Right lobe of liver (tissue), 6 donors: Measurements from ENCODE around the gene ARFGAP3. TPM values are rescaled to one million over a fixed set of nuclear protein-coding genes. Genes with fewer than 3 reads are reported as not detected.
A peak's percentile ranks its signal among the peaks of the same experiment; 100 is the strongest.

ENCODE experiments used
- ATAC-seq, 4 donors: fragments of 200-7000 bp; cut with Tn5 transposase; one replicate each; pipeline ENCODE4 v1.9.1; 2020; ENCODE audit warnings: mild to moderate bottlenecking in 4 of 4, moderate library complexity in 4 of 4
- DNase-seq, 3 donors: peaks; one replicate each; pipeline ENCODE4 v3.0.0-alpha.2; 2020
- H3K27ac ChIP-seq, 3 donors: fragments of 200-600 bp; one replicate each; pipeline ENCODE4 v1.8.0; 2022
- H3K27me3 ChIP-seq, 2 donors: fragments of 200-600 bp; one replicate each; pipeline ENCODE4 v1.8.0; 2022
- H3K36me3 ChIP-seq, 4 donors: fragments of 200-600 bp; sonication (generic) in 1 of 4; one replicate each; pipeline versions ENCODE4 v1.5.1 to v1.8.0; 2017 to 2022; ENCODE audit warnings: control low read depth in 1 of 4
- H3K4me1 ChIP-seq, 4 donors: fragments of 200-600 bp; sonication (generic) in 1 of 4; one replicate each; pipeline versions ENCODE4 v1.5.1 to v1.8.0; 2017 to 2022; ENCODE audit warnings: control low read depth in 1 of 4
- H3K4me3 ChIP-seq, 3 donors: fragments of 200-600 bp; one replicate each; pipeline ENCODE4 v1.8.0; 2022
- H3K9me3 ChIP-seq, 4 donors: fragments of 200-600 bp; sonication (generic) in 1 of 4; one replicate each; pipeline versions ENCODE4 v1.5.1 to v1.8.0; 2017 to 2022; ENCODE audit warnings: control low read depth in 1 of 4
- CTCF ChIP-seq, 4 donors: fragments of 200-600 bp in 3 of 4; fragments of 450-650 bp in 1 of 4; IDR thresholded peaks; one replicate each; pipeline versions ENCODE4 v1.5.1 to v1.8.0; 2016 to 2022; ENCODE audit warnings: antibody characterized with exemption in 4 of 4, mild to moderate bottlenecking in 2 of 4
- POLR2A ChIP-seq: fragments of 450-650 bp; IDR thresholded peaks from one replicate; pipeline ENCODE4 v1.6.1; 2017; ENCODE audit warnings: antibody characterized with exemption, mild to moderate bottlenecking
- WGBS: methylation state at CpG from one replicate; pipeline ENCODE4 v1.1.6; 2018; ENCODE audit warnings: low coverage, low lambda C conversion rate; ENCODE audit not compliant: insufficient coverage; ENCODE audit errors: missing lambda C conversion rate; 5-methylcytosine and 5-hydroxymethylcytosine counted together
- intact Hi-C, 2 donors: fragments of 100-400 bp; cut with DNase I; formaldehyde crosslinking; loops; one replicate each; pipeline versions ENCODE4 v1.11.2 to v1.14.1; 2022
- total RNA-seq, 6 experiments: library from RNA; depleted of rRNA in 2 of 6; stranded (reverse); fragments of >200 nt in 2 of 6; fragmentation: NEBNext Ultra II Directional in 3 of 6; extraction: Animal tissue kit (Norgen Biotek cat#: 25700) in 3 of 6; gene quantifications; one replicate each; pipeline versions ENCODE4 v1.1.0 to v1.2.4, GENCODE V29; 2016 to 2023
- donor health status: DM: no; HTN: yes; CAD: no.
- donor health status: DM: no; HTN: no; CAD: no.
- donor health status: DM: no; HTN: no; CAD: no.
- donor health status: DM: no; HTN: yes; CAD: no.
- donor health status: DM: no; HTN: yes; CAD: no.

ARFGAP3 gene
- total RNA-seq, 6 experiments from 2014 or later: 19.8 to 48.4 (median 30.4) TPM

- peaks cover 0 to 20% (median 2%) of the 10 kb centered on the region in 4 donors for H3K36me3 ChIP-seq
- ATAC-seq: no peak
- WGBS: 78% methylated on average over 3 of the region's 3 CpGs
- DNase-seq: no peak
- intact Hi-C loops: no loop called here
- H3K9me3 ChIP-seq: no peaks in the 10 kb centered on the region
- no peak for TF ChIP-seq CTCF (IDR thresholded peaks at IDR 0.05)
- no peak for TF ChIP-seq POLR2A
- peak overlapping the region in 2 of 3 donors; percentile 77 to 81 for H3K27ac ChIP-seq
- no peaks in the 10 kb centered on the region for H3K27me3 ChIP-seq
- no peak overlapping the region for H3K4me3 ChIP-seq
- H3K4me1 ChIP-seq: peaks cover 0 to 57% (median 20%) of the 10 kb centered on the region in 4 donors
Observed at GRCh38 chr22:42891696-42892095, 34.6 kb upstream of the ARFGAP3 start.

- DNase-seq: no peak
- 83% methylated on average over 12 of the region's 13 CpGs for WGBS
- H3K4me3 ChIP-seq: no peak overlapping the region
- H3K27me3 ChIP-seq: no peaks in the 10 kb centered on the region
- TF ChIP-seq CTCF (IDR thresholded peaks at IDR 0.05) (no peak), POLR2A (no peak)
- intact Hi-C loops: no loop called here
- peaks cover 0 to 20% (median 2%) of the 10 kb centered on the region in 4 donors for H3K36me3 ChIP-seq
- H3K27ac ChIP-seq: no peak overlapping the region
- H3K4me1 ChIP-seq: peaks cover 0 to 59% (median 20%) of the 10 kb centered on the region in 4 donors
- H3K9me3 ChIP-seq: no peaks in the 10 kb centered on the region
- ATAC-seq: no peak
Observed at GRCh38 chr22:42891008-42891407, 33.9 kb upstream of the ARFGAP3 start.

GRCh38 chr22:42889304-42889703, 32.2 kb upstream of the ARFGAP3 start:
- peaks cover 0 to 49% (median 20%) of the 10 kb centered on the region in 4 donors for H3K4me1 ChIP-seq
- TF ChIP-seq POLR2A (no peak), CTCF (IDR thresholded peaks at IDR 0.05) (no peak)
- WGBS: 70% methylated on average over 4 of the region's 4 CpGs
- no peak for DNase-seq
- ATAC-seq: peak in 1 of 4 donors; percentile 3
- H3K4me3 ChIP-seq: no peak overlapping the region
- intact Hi-C loops: no loop called here
- H3K27me3 ChIP-seq: no peaks in the 10 kb centered on the region
- H3K36me3 ChIP-seq: peaks cover 0 to 21% (median 3%) of the 10 kb centered on the region in 4 donors
- peak overlapping the region in 2 of 3 donors; percentile 20 to 29 for H3K27ac ChIP-seq
- no peaks in the 10 kb centered on the region for H3K9me3 ChIP-seq

- H3K36me3 ChIP-seq: peaks cover 0 to 33% (median 5%) of the 10 kb centered on the region in 4 donors
- H3K27me3 ChIP-seq: no peaks in the 10 kb centered on the region
- H3K4me3 ChIP-seq: no peak overlapping the region
- DNase-seq: no peak
- no peaks in the 10 kb centered on the region for H3K9me3 ChIP-seq
- peak; percentile 73 to 77 (median 74) for ATAC-seq
- peaks cover 0 to 43% (median 14%) of the 10 kb centered on the region in 4 donors for H3K4me1 ChIP-seq
- peak overlapping the region; percentile 77 to 87 (median 78) for H3K27ac ChIP-seq
- TF ChIP-seq POLR2A: no peak
- no peak for TF ChIP-seq CTCF (IDR thresholded peaks at IDR 0.05)
- intact Hi-C loops: no loop called here
- WGBS: 33% methylated on average over 10 of the region's 14 CpGs
Observed at GRCh38 chr22:42887523-42888507, 30.7 kb upstream of the ARFGAP3 start.
